ENCODE data around the gene CYP11A1.
A peak's percentile ranks its signal among the peaks of the same experiment; 100 is the strongest.
"Not testable (repeated sequence)": the region's sequence is repeated elsewhere in the genome, so short reads cannot be mapped to it uniquely, and the experiment has no call there.

Gene CYP11A1

GRCh38 chr15:74400313-74400860, 32.9 kb upstream of the CYP11A1 start:
- DNase-seq = no peak

- peak in 1 of 2 experiments; percentile 16 for DNase-seq
These were observed 32.3 kb upstream of the CYP11A1 start for GRCh38 chr15:74399511-74400312.

GRCh38 chr15:74399100-74399499, 31.7 kb upstream of the CYP11A1 start:
- DNase-seq = peak in 1 of 2 experiments; percentile 27

- no peak for DNase-seq
These were observed 30.7 kb upstream of the CYP11A1 start for GRCh38 chr15:74398183-74398582.

GRCh38 chr15:74397239-74398068, 30.0 kb upstream of the CYP11A1 start:
- no peak for DNase-seq

GRCh38 chr15:74396445-74397238, 29.2 kb upstream of the CYP11A1 start:
- DNase-seq = peak; percentile 45 to 57

- DNase-seq = no peak
These were observed 28.6 kb upstream of the CYP11A1 start for GRCh38 chr15:74396146-74396438.

- DNase-seq = no peak
These were observed 28.1 kb upstream of the CYP11A1 start for GRCh38 chr15:74395319-74396145.

GRCh38 chr15:74394090-74394846, 26.8 kb upstream of the CYP11A1 start:
- DNase-seq = no peak

- no peak for DNase-seq
These were observed 26.0 kb upstream of the CYP11A1 start for GRCh38 chr15:74393423-74393822.

- DNase-seq = no peak
These were observed 25.5 kb upstream of the CYP11A1 start for GRCh38 chr15:74392902-74393301.

- no peak for DNase-seq
These were observed 25.0 kb upstream of the CYP11A1 start for GRCh38 chr15:74392451-74392830.

- DNase-seq = no peak
These were observed 24.4 kb upstream of the CYP11A1 start for GRCh38 chr15:74391582-74392450.

- peak; percentile 42 to 47 for DNase-seq
These were observed 23.3 kb upstream of the CYP11A1 start for GRCh38 chr15:74390647-74391288.

- DNase-seq = not testable (repeated sequence)
These were observed 22.7 kb upstream of the CYP11A1 start for GRCh38 chr15:74390049-74390646.

- DNase-seq = no peak
These were observed 22.0 kb upstream of the CYP11A1 start for GRCh38 chr15:74389241-74390048.

- DNase-seq = no peak
These were observed 21.0 kb upstream of the CYP11A1 start for GRCh38 chr15:74388363-74388951.
